ENCODE results near the gene TMEM63C.

DNA sequence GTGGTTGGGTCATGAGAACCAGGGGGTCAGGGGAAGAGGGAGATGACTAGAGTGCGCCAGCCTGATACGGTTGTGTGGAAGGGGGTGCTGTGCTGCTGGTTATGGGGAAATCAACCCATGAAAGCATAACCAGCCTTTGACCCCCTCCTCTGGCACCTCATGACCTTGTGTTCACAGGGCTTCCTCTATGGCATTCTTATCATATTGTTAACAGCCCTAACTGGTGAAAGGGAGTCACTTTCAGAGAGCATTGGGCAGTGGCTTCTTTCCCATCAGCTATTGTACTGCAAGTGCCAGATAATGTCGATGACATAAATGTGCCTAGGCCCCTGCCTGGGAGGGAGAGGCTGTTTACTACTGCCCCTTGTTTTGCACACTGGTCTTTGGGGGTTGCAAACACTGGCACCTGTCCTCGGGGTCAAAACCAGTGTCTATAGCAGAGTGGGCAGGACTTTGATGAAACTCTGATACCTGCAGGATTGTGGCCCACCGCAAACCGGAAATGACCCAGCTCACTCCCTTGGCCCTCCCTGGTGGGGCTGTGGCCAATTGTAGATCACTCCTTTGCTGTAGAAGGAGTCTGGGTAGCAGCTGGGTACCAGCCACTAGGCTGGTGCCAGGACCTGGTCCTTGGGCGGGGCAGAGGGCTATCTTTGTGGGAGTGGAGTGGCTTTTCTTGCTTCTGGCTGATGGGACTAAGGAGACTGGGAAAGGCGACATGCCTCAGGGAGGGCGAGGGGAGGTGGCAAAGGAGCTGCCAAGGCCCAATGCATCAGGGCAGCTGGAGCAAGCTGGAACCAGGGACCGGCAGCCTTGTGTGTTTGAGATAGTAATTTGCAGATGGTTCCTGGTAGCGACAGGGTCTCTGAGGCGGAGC lies 634 bp upstream of the TMEM63C start:
- TF ChIP-seq PPARA (CRISPR knock-in tag; IDR thresholded peaks at IDR 0.05; ENCODE audit: borderline replicate concordance) (no peak), ZNF70 (CRISPR knock-in tag; IDR thresholded peaks at IDR 0.05) (peak; percentile 92), ISL1 (CRISPR knock-in tag; IDR thresholded peaks at IDR 0.05) (no peak), RARB (CRISPR knock-in tag; IDR thresholded peaks at IDR 0.05) (no peak), ZNF565 (CRISPR knock-in tag; conservative IDR thresholded peaks at IDR 0.05; ENCODE audit: low read depth) (no peak), ZFP30 (CRISPR knock-in tag; IDR thresholded peaks at IDR 0.05) (no peak)
- TF ChIP-seq, protein P1, sequence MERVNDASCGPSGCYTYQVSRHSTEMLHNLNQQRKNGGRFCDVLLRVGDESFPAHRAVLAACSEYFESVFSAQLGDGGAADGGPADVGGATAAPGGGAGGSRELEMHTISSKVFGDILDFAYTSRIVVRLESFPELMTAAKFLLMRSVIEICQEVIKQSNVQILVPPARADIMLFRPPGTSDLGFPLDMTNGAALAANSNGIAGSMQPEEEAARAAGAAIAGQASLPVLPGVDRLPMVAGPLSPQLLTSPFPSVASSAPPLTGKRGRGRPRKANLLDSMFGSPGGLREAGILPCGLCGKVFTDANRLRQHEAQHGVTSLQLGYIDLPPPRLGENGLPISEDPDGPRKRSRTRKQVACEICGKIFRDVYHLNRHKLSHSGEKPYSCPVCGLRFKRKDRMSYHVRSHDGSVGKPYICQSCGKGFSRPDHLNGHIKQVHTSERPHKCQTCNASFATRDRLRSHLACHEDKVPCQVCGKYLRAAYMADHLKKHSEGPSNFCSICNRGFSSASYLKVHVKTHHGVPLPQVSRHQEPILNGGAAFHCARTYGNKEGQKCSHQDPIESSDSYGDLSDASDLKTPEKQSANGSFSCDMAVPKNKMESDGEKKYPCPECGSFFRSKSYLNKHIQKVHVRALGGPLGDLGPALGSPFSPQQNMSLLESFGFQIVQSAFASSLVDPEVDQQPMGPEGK (CRISPR knock-in tag; IDR thresholded peaks at IDR 0.05; ENCODE audit: borderline replicate concordance): no peak
